ENCODE measurements around the gene ACTBL2.

DNA sequence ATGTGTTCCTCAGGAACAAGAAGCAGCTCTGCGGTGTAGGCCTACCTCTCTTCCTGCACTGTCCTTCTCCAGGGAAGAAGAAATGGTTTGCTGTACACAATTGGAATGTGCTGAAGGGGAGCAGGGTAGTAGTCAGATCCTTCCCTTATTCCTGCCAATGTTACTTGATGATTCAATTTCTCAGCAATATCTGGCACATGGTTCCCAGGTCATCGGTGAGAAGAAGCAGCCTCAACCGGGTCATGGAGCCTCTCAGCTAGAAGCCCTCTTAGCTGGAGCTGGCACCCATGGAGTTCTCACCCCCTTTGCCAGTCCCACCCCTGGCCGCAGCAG lies 36.9 kb downstream of the ACTBL2 start:
- TF ChIP-seq ZNF391 (tag by site-specific recombination; IDR thresholded peaks at IDR 0.05; ENCODE audit: borderline replicate concordance, low read depth) = no peak
- TF ChIP-seq, protein P1, sequence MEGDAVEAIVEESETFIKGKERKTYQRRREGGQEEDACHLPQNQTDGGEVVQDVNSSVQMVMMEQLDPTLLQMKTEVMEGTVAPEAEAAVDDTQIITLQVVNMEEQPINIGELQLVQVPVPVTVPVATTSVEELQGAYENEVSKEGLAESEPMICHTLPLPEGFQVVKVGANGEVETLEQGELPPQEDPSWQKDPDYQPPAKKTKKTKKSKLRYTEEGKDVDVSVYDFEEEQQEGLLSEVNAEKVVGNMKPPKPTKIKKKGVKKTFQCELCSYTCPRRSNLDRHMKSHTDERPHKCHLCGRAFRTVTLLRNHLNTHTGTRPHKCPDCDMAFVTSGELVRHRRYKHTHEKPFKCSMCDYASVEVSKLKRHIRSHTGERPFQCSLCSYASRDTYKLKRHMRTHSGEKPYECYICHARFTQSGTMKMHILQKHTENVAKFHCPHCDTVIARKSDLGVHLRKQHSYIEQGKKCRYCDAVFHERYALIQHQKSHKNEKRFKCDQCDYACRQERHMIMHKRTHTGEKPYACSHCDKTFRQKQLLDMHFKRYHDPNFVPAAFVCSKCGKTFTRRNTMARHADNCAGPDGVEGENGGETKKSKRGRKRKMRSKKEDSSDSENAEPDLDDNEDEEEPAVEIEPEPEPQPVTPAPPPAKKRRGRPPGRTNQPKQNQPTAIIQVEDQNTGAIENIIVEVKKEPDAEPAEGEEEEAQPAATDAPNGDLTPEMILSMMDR (tag by site-specific recombination; IDR thresholded peaks at IDR 0.05) = no peak
- no peak for TF ChIP-seq ZNF768 (tag by site-specific recombination; IDR thresholded peaks at IDR 0.05)
- no peak for TF ChIP-seq ZNF514 (tag by site-specific recombination; IDR thresholded peaks at IDR 0.05)
- TF ChIP-seq YY1 (tag by site-specific recombination; IDR thresholded peaks at IDR 0.05) = no peak
- TF ChIP-seq, protein P2, sequence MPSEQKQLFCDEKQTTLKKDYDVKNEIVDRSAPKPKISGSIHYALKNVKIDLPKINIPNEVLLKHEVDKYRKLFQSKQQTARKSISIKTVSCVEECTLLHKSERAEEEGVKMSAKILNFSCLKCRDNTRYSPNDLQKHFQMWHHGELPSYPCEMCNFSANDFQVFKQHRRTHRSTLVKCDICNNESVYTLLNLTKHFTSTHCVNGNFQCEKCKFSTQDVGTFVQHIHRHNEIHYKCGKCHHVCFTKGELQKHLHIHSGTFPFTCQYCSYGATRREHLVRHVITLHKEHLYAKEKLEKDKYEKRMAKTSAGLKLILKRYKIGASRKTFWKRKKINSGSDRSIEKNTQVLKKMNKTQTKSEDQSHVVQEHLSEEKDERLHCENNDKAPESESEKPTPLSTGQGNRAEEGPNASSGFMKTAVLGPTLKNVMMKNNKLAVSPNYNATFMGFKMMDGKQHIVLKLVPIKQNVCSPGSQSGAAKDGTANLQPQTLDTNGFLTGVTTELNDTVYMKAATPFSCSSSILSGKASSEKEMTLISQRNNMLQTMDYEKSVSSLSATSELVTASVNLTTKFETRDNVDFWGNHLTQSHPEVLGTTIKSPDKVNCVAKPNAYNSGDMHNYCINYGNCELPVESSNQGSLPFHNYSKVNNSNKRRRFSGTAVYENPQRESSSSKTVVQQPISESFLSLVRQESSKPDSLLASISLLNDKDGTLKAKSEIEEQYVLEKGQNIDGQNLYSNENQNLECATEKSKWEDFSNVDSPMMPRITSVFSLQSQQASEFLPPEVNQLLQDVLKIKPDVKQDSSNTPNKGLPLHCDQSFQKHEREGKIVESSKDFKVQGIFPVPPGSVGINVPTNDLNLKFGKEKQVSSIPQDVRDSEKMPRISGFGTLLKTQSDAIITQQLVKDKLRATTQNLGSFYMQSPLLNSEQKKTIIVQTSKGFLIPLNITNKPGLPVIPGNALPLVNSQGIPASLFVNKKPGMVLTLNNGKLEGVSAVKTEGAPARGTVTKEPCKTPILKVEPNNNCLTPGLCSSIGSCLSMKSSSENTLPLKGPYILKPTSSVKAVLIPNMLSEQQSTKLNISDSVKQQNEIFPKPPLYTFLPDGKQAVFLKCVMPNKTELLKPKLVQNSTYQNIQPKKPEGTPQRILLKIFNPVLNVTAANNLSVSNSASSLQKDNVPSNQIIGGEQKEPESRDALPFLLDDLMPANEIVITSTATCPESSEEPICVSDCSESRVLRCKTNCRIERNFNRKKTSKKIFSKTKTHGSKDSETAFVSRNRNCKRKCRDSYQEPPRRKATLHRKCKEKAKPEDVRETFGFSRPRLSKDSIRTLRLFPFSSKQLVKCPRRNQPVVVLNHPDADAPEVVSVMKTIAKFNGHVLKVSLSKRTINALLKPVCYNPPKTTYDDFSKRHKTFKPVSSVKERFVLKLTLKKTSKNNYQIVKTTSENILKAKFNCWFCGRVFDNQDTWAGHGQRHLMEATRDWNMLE (tag by site-specific recombination; conservative IDR thresholded peaks at IDR 0.05; ENCODE audit: low read depth) = no peak
- no peak for TF ChIP-seq ZNF354C (tag by site-specific recombination; IDR thresholded peaks at IDR 0.05; ENCODE audit: borderline replicate concordance, low read depth)
- no peak for TF ChIP-seq ZNF302 (tag by site-specific recombination; IDR thresholded peaks at IDR 0.05; ENCODE audit: low read depth)
- TF ChIP-seq ZNF274 (IDR thresholded peaks at IDR 0.05; ENCODE audit: low read length) = no peak
- TF ChIP-seq ZNF274 (tag by site-specific recombination; IDR thresholded peaks at IDR 0.05; ENCODE audit: borderline replicate concordance) = no peak

All from HEK293 (cell line).